ENCODE measurements around the gene SMC3.
A peak's percentile ranks its signal among the peaks of the same experiment; 100 is the strongest.
"Not testable (repeated sequence)": the region's sequence is repeated elsewhere in the genome, so short reads cannot be mapped to it uniquely, and the experiment has no call there.

The SMC3 gene

DNA sequence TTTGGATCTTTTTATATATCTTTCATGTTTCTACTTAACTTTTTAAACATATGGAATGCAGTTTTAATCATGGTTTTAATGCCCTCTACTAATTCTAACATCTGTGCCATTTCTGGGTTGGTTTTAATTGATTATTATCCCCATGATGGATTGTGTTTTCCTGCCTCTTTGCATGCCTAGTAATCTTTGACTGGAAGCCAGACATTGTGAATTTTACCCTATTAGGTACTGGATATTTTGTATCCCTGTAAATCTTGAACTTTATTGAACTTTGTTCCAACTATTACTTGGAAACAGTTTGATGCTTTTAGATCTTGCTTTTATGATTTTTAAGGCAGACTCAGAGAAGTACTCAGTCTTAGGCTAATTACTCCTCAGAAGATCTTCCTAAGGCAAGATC is 60.7 kb downstream of the SMC3 start:
- DNase-seq: no peak

DNA sequence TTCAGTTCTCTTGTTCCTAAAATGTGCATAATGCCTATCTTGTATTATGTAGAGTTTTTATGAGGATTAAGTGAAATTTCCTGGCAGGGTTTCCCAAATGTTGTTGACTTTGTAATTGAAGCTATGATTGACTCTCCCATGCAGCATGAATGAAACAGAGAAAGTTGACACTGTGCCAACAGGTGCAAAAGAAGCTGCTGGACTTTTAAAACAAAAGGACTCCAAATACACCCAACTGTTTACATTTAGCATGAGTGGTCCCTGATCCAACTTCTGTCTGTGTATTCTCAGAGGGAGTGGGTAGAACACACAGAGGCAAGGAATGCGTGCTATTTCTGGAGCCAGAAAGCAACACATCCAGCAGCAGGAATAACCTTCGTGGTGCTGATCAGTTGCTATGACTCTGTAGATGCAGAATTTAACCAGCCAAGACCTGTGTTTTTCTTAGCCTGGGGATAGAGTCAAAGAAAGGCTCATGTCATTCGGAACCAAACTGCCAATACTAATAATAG is 62.2 kb downstream of the SMC3 start:
- DNase-seq: no peak

DNA sequence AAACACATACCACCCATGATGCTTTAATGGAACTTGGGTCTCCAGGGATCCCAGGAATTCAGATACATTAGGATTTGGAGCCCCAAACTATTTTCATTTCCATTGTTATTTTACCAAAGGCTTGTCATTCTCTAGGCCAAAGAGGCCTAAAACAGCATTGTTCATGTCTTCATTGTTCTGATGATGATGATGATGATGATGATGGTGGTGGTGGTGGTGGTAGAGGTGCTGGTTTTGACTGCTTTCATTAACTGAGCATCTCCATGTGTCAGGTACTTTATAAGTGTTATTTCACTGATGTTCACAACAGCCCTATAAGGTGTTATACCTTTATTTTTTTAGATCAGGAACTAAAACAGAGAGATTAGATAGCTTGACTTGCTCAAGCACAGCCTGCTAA is 64.4 kb downstream of the SMC3 start:
- DNase-seq: no peak

DNA sequence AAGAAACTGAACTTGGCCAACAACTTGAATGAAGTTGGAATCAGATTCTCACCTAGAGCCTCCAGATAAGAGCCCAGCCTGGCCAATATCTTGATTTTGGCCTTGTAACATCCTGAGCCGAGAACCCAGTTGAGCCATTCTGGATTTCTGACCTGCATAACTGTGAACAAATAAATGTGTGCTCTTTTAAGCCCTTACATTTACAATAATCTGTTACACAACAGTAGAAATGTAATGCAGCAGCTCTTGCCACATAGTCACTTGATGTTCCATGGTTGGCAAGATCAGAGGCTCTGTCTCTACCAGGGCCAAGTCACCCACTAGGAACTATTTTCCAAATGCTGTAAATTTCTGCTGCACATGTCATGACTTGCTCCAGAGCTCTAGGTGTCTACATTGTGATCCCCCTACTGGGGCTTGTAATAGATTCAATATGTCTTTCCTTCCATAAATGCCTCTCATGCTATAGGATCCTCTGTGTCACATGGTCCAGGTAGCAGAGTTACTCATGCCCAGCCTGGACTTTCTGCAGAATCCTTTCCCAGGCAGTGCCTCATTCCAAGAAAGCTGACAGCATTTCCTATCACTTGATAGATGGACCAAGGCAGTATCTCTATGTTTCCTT is 65.2 kb downstream of the SMC3 start:
- no peak for DNase-seq

DNA sequence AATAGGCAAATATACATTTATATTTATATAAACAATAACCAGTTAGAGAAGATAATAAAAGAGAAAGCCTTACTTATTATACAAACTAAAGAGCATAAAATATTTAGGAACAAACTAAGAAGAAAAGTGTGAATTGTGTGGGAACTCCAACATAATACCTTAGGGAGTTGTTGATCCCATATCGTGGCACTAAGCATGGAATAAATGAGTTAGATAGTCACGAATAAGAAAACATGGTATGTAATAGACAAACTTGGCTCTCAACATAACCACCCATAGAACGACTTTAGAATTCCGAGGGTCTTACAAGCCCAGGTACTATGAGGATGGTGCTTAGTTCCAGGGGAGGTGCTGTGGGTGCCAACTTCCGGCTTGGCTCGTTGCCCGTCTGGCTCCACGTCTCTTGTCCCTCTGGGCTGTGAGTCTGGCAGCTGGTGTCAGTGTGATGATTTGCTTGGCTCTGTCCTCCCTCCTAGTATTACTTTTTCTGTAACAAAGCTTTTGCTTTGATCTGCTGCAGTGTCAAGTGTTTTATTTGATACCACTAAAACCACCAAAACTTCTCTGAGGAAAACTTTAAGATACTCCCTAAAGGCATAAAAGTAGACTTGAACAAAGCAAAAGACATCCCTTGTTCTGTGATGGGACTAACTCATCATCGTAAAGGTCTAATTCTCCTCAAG is 67.2 kb downstream of the SMC3 start:
- DNase-seq: no peak

DNA sequence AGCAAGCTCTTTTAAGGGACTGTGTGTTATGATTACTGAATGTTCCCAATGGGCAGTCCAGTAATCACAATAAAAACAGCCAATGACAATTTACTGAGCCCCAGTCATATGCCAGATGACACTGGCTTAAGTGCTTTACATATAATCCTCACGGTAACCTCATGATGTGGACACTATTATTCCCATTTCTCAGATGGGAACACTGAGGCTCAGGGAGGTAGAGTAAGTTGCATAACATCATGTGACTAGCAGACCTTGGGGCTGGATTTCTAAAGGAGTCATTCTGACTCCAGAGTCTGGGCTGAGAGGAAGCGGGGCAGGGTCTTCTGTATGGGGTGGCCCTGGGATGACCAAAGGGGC is 69.1 kb downstream of the SMC3 start:
- no peak for DNase-seq

DNA sequence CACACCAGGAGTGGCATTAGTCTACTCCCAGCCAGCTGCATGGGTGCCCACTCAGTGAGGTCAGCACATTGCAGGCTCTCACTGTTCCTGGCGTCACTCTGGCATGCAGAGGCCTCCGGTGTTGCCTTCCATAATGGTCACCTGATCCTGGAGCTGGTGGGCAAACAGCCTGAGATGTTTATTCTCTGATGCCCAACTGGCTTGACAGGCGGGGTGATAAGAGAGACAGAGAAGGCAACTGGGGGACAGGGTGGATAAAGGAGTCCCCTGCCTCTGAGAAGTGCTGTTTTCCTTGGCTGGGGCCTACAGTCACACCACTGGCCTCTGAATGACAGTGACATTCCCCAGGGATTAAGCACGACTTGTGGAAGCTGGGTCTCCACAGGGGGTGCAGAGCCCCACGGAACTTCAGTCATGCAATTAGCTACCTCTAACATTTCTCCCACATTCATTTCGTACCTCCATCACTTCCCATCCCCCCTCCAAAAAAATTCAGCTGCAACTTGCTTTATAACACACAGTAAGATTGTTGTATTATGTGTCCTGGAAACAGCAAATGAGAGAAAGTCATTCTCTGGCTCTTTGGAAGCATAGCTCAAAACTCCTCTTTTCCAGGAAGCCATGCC is 69.5 kb downstream of the SMC3 start:
- no peak for DNase-seq

DNA sequence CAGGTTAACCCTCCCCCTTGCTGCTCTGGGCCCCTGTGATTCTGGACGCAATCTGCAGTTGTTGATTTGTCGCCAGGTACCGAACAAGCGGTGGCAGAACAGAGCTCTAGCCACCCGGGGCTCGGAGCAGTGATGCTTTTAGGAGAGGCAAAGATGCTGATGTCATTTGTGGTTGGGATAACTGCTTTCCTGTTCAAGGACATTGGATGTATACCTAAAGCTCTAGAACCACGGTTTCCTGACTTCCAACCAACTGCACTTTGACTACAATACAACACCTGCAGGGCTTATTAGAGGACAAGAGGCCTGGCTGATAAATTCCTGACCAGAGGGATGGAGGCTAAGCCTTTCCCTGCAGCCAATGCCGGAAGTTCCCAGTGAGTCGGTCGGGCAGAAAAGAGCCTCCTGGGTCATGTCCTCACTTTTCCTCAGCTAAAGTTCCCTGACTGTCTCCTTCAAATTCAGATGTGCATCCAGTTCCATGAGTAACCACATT is 70.1 kb downstream of the SMC3 start:
- DNase-seq: no peak

DNA sequence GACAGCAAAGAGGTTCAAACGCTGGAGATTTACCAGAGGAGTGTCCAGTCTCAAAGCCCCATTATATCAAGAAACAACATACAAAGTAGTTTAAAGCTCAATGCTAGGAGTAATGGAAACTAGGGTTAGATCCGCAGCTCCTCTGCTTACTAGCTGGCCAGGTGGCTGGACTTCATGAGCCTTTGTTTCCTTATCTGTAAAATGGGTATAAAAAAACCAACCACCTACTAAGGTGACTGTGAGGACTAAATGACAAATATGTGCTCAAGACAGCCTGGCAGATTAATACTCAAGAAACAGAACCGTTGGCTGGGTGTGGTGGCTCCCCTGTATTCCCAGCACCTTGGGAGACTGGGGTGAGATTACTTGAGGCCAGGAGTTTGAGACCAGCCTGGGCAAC is 70.8 kb downstream of the SMC3 start:
- DNase-seq: no peak

DNA sequence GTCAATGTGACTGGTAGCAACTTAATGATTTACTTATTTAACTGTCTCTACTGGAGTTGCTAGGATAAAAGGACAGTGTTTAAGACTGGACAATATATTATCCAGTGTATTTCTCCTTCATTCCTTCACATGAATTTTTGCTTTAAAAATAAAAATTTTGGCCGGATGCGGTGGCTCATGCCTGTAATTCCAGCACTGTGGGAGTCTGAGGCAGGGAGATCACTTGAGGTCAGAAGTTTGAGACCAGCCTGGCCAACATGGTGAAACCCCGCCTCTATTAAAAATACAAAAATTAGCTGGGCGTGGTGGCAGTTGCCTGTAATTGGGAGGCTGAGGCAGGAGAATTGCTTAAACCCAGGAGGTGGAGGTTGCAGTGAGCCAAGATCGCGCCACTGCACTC is 71.6 kb downstream of the SMC3 start:
- DNase-seq: not testable (repeated sequence)

DNA sequence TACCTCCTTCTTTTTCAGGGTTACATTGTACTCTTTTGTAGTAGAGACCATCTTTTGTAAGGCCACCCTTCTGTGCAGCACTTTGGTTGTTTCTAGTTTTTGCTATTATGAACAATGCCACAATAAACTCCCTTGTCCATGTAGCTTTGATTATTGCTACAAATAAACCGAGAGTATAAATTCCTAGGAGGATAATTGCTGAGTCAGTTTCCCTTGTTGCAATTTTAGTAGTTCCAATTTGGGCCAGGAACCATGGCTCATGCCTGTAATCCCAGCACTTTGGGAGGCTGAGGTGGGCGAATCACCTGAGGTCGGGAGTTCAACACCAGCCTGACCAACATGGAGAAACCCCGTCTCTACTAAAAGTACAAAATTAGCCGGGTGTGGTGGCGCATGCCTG is 72.4 kb downstream of the SMC3 start:
- DNase-seq: not testable (repeated sequence)

DNA sequence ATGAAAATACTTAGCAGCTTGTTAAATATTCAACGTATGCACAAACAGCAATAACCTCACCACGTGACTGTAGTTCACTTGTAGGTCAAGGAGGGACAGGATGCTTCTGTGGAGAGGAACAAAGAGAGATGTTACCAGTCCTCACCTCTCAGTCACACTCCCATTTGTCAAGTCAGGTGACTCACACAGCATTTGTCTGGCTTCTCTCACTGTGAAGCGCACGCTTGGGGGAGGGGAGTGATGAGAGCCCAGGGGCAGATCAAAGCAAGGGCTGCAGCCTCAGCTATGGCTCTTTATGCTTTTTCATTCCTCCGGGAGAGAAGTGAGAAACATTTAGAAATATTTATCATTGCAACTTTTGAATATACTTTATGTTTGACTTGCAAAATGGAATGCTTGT is 73.8 kb downstream of the SMC3 start:
- DNase-seq: no peak

DNA sequence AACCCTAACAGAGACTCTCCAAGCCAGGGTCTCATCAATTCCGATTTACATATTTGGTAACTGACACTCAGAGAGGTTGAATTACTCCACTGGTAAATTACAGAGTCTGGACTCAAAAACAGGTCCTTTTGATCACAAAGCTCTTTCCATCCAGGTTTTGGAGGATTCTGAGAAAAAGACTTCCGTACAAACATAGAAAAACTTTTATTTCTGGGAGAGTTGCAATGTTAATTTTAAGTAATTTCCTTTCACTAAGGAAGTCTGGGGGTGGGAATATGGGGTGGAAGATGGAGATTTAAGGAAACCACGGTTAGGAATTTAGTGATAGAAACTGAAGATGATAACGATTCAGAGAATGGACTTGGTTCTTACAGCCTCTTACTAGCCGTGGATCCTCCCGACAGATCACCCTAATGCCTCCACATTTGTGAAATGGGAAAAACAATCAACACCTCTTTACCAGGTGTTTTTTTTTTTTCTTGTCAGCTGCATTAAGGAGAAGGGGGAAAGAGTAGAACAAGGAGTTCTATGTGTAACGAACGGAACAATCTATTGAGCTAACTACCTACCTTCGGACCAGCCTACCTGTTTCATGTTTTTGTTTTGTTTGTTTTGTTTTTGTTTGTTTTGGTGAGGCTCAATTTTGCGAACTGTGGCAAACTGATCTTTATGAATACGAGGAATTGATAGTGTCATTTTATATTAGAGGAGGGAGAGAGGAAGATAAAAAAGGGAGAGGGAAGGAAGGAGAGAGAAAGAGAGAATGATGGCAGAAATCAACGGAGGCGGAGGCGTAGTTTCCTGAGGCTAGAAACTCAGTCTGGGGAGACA is 74.9 kb downstream of the SMC3 start:
- DNase-seq: no peak

DNA sequence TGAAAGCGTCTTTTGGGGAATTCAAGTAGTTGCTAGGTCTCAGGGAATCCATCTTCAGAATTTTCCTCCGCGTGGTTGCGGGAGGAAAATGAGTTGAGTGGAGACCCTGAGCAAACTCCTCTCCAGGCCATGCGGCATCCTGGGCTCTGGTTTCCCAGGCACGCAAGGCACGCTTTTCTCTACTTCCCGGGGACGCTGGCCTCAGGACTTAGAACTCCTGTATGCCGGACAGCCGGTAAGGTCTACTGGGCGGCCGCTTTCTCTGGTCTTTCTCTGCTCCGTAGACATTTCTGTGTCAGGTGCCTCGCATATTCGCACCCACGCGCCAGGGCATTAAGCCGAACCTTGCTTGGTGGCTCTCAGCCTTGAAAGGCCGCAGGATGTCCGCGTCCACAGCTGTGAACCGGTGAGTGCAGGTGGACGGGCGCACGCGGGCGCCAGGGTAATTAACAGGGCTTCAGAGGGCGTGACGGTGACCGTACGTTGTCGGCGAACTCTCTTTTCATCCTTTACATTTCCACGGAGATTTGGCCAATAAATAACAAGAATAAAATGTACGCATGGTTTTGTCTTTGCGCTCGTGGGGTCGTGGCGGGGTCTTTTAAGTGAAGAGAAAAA is 75.6 kb downstream of the SMC3 start:
- DNase-seq: no peak

DNA sequence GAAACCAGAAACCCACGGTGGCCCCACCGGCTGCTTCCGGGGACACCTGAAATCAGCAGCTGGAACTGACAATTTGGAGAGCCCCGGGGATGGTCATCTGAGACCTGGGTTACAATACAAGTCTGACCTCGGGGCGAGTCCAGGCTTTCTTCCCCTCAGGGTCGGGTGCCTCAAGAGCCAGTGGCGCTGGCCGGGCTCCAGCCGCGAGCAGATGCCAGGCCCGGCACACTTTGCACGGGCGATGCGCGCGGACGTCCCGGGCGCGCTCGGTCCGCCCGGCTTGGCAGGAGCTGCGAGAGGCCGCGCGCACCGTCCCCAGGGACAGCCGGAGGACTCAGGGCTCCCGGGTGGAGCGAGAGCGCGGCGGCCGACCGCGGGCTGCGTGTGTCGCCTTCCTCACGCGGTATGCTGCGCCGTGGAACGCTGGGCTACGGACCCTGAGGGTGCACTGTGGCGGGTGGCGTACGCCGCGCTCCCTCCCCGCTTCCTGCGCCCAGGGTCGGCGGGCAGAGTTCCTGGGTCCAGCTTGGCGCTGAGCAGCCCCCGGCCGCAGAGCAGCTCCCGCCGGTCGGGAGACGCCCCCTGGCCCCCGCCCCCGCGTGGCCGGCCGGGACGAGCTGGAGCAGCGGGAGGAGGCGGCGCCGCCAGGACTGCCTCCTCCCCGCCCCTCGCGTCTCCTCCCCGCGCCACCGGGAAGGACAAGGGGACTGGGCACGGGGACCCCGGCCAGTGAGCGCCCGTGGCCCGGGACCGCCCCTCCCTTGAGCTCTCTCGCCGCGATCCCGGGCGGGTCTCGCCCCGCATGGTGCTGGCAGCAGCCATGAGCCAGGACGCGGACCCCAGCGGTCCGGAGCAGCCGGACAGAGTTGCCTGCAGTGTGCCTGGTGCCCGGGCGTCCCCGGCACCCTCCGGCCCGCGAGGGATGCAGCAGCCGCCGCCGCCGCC is 76.4 kb downstream of the SMC3 start, which contains the start of gene RBM20:
RBM20 (plus strand) TSS at position 684 of the 945 bp plus-strand sequence; CDS start at position 803, 119 bp downstream.
- DNase-seq: peak; percentile 11

DNA sequence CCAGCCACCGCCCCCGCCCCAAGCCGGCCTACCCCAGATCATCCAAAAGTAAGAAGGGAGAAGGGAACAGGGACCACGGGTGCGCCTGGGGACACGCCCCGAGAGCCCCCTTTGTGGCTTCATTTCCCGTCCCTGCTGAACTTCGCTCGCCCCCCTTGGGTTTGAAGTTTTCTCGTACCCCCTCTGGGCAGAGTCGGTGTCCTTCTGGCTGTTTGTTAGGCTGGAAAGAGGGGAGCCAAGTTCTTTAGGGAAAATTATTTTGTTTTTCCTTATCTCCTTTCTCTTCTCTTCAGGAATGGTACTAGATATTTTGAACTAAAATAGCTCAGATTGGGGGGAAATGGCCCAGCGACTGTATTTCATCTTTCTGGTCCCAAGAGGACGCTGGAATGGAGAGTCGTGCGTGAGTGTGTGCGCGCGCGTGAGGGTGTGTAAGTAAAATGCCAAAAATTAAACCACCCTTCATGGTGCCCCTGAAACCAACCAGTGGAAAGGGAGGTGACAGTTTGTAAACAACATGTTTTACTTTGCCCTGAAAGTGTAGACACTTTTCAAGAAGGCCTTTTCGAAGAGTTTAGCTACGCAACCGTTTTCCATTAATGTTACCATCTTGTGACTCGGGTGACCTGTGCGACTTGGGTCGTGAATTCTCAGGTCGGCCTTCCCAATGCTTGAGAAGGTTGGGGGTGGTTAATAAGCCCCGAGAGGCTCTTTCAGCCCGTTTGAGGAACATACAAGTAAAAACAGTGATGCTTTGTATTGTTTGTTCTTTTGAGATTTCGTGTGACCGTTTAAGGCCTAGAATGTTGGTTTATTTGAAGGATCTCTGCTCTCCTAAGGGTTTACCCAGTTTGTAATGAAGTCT is 77.3 kb downstream of the SMC3 start:
- DNase-seq: no peak

DNA sequence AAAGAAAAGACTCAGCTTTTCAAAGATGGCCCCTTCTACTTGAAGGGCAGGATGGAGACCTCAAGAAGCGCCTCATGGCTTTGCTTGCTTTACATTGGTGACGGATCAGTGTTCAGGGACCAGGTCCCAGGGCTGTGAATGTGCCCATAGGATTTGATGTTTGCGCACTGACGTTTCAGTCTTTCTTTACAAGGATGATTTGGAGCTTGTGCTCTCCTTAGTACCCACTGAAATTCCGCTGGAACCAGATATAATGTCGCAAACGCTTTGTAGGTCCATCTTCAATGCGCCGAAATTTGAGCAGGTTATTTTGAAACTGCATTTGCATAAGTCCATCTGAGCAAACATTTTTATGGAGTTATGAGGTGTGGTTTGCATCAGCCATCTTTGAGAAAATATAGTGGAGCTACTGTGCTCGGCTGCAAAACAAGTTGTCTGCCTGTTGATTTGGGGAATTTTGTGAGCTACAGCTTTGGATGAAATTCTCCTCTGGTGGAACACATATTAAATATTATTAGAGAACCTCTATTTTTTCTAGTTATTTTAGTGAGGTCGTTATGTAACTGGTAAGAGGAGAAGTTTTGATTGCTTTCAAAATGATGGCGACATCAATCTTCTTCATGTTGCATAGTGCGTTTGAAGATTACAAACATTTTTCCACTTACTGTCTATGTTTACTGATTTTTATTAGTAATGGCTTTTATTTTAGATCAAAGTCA is 79.1 kb downstream of the SMC3 start:
- DNase-seq: no peak

DNA sequence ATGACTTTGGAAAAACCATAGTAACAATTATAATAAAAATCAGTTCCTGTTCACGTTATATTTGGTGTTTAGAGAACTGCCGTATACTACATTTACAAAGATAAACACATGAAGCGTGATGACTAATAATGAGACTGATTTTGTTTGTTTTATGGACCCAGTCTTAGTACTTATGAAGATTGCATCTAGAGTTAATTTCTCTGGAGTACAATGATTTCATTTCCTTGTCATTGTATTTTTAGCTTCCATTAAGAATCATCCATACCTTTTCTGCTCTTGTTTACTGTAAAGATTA is 79.6 kb downstream of the SMC3 start:
- DNase-seq: no peak

DNA sequence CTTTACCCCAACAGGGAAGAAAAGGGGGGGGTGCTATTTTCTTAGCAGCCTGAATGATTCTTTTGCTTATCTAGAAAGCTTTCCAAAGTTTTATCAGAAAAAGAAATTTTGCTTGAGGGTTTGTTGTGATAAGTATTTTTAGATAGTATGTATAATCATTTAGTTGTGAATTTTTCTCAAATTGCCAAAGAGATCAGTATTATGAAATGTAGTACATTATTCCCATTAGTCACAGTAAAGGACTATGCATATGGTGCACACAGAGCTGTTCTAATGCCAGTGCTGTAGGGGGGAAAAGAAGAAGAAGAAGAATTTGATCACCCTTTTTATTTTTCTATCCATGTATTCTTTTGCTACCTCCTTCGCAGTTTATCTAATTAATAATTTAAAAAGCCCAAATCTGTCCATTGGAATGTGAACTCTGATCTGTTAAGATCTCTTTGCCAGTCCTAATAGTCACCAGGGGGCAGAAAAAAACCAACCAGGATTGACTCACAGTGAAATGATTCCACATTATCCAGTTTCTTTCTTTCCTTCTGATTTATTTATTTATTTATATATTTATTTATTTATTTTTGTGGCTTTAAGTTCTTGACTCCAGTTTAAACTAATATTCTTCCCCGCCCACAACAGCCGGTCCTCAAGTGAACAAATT is 81.3 kb downstream of the SMC3 start:
- DNase-seq: no peak

All from activated CD4-positive, alpha-beta T cell treated with anti-CD3 and anti-CD28 coated beads, Interleukin-2, amount 50 U/mL, for 1 hour (primary cell).